Measurements from ENCODE around the gene PCYOX1L.

DNA sequence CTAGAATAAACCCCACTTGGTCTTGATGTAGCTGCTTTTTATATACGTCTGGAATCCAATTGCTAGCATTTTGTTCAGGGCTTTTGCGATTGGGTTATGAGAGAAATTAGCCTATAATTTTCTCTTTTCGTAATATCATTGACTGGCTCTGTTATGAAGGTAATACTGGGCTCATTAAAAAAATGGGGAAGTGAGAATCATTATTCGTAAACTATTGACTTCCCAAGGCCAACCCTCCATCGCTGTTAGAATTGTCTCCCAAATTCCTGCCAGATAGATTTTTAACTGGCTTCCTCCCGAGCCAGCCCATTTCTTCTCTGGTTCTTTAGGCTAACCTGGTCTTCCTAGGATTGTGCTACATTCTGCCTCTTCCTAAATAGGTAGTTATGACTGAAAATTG, 48.5 kb upstream of the PCYOX1L start:
- TF ChIP-seq, protein P1, sequence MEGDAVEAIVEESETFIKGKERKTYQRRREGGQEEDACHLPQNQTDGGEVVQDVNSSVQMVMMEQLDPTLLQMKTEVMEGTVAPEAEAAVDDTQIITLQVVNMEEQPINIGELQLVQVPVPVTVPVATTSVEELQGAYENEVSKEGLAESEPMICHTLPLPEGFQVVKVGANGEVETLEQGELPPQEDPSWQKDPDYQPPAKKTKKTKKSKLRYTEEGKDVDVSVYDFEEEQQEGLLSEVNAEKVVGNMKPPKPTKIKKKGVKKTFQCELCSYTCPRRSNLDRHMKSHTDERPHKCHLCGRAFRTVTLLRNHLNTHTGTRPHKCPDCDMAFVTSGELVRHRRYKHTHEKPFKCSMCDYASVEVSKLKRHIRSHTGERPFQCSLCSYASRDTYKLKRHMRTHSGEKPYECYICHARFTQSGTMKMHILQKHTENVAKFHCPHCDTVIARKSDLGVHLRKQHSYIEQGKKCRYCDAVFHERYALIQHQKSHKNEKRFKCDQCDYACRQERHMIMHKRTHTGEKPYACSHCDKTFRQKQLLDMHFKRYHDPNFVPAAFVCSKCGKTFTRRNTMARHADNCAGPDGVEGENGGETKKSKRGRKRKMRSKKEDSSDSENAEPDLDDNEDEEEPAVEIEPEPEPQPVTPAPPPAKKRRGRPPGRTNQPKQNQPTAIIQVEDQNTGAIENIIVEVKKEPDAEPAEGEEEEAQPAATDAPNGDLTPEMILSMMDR (conservative IDR thresholded peaks at IDR 0.05) = no peak
- no peak for TF ChIP-seq EZH2 (IDR thresholded peaks at IDR 0.05; ENCODE audit: low read depth)

Data from PC-9 (cell line).